Muscle of leg (tissue), 16 donors: ENCODE results near the gene RANGAP1. TPM values are rescaled to one million over a fixed set of nuclear protein-coding genes. Genes with fewer than 3 reads are reported as not detected.

ENCODE experiments used
- DNase-seq: peaks from one replicate; pipeline ENCODE4 v3.0.0; 2013
- H3K27ac ChIP-seq: one replicate; pipeline ENCODE4 v1.5.1; 2013; ENCODE audit warnings: mild to moderate bottlenecking, low read length, control low read depth
- H3K27me3 ChIP-seq: one replicate; pipeline ENCODE4 v1.6.1; 2013; ENCODE audit warnings: low read length; ENCODE audit not compliant: control insufficient read depth, insufficient read depth
- H3K36me3 ChIP-seq: one replicate; pipeline ENCODE4 v1.6.1; 2013; ENCODE audit warnings: low read length; ENCODE audit not compliant: control insufficient read depth, insufficient read depth
- H3K4me1 ChIP-seq: one replicate; pipeline ENCODE4 v1.6.1; 2013; ENCODE audit warnings: low read length; ENCODE audit not compliant: control insufficient read depth, insufficient read depth
- H3K4me3 ChIP-seq: one replicate; pipeline ENCODE4 v1.5.1; 2013; ENCODE audit warnings: low read length, control low read depth
- H3K9me3 ChIP-seq: replicated peaks from 2 replicates; pipeline ENCODE4 v1.6.1; 2013; ENCODE audit warnings: low read depth, low read length; ENCODE audit not compliant: control insufficient read depth
- WGBS: methylation state at CpG from one replicate; pipeline ENCODE4 v1.1.5; 2013; ENCODE audit warnings: missing lambda C conversion rate; ENCODE audit not compliant: insufficient coverage; 5-methylcytosine and 5-hydroxymethylcytosine counted together
- long read RNA-seq, 11 donors: transcript quantifications; one replicate each; lab custom pipeline, GENCODE V29; 2026
- polyA plus RNA-seq, 8 donors: library from polyadenylated mRNA; unstranded; fragments of 120-200 nt; gene quantifications; one replicate each; pipeline versions ENCODE4 v1.2.1 to v1.2.3, GENCODE V29; 2013; ENCODE audit warnings: inconsistent platforms in 1 of 8, low replicate concordance in 1 of 8; ENCODE audit not compliant: insufficient read length in 8 of 8, insufficient read depth in 1 of 8
- total RNA-seq: library from RNA; stranded (reverse); fragments of 120-200 nt; gene quantifications from one replicate; pipeline ENCODE4 v1.2.4, GENCODE V29; 2013

The RANGAP1 gene
- 12.7 TPM for total RNA-seq
- polyA plus RNA-seq, result 10 to 100 TPM; 27.4 to 39.4 (median 32.3) TPM
- long read RNA-seq, donor 1, result 0 reads
- long read RNA-seq, donor 2, result 0 reads
- long read RNA-seq, donor 3, partial matches to known transcripts, result 0 of 4 reads
- long read RNA-seq, donor 3, other reads (novel, unspliced or antisense), result 0 of 4 reads
- long read RNA-seq, donor 4, partial matches to known transcripts, result 0 of 1 reads
- long read RNA-seq, donor 4, other reads (novel, unspliced or antisense), result 0 of 1 reads
- long read RNA-seq, donor 5, transcript RANGAP1-201 (16 exons, 3,060 nt), result major isoform, 6 of 6 reads
- long read RNA-seq, donor 5, partial matches to known transcripts, result 0 of 6 reads
- long read RNA-seq, donor 5, other reads (novel, unspliced or antisense), result 0 of 6 reads
- long read RNA-seq, donor 6, transcript RANGAP1-201 (16 exons, 3,060 nt), result major isoform, 8 of 8 reads
- long read RNA-seq, donor 6, partial matches to known transcripts, result 0 of 8 reads
- long read RNA-seq, donor 6, other reads (novel, unspliced or antisense), result 0 of 8 reads
- long read RNA-seq, donor 7, partial matches to known transcripts, result 0 of 3 reads
- long read RNA-seq, donor 7, other reads (novel, unspliced or antisense), result 0 of 3 reads
- long read RNA-seq, donor 8, partial matches to known transcripts, result 0 of 1 reads
- long read RNA-seq, donor 8, other reads (novel, unspliced or antisense), result 0 of 1 reads
- long read RNA-seq, donor 9, partial matches to known transcripts, result 7 of 8 reads
- long read RNA-seq, donor 9, other reads (novel, unspliced or antisense), result 0 of 8 reads
- long read RNA-seq, donor 10, partial matches to known transcripts, result 0 of 3 reads
- long read RNA-seq, donor 10, other reads (novel, unspliced or antisense), result 0 of 3 reads
- long read RNA-seq, donor 11, partial matches to known transcripts, result 0 of 2 reads
- long read RNA-seq, donor 11, other reads (novel, unspliced or antisense), result 0 of 2 reads

- peak within 1 kb of the TSS; percentile 97 for H3K4me3 ChIP-seq
- H3K4me1 ChIP-seq, result peaks cover 9% of the 10 kb centered on the region
- H3K27ac ChIP-seq, result peak within 1 kb of the TSS; percentile 85
- peak; percentile 100 for DNase-seq
- no peaks in the 10 kb centered on the region for H3K9me3 ChIP-seq
- peaks cover 23% of the 10 kb centered on the region for H3K36me3 ChIP-seq
- H3K27me3 ChIP-seq, result no peaks in the 10 kb centered on the region
- under 1% methylated on average over 67 of the region's 77 CpGs for WGBS
Observed at GRCh38 chr22:41285820-41286638, at the start of gene RANGAP1. Gene RANGAP1, minus strand, starts transcription at chr22:41286187. Its CDS starts 5,143 bp downstream, at chr22:41281044.

GRCh38 chr22:41334951-41335635, 49.1 kb upstream of the RANGAP1 start:
- Histone ChIP-seq H3K4me1 (no peaks in the 10 kb centered on the region), H3K36me3 (peaks cover 69% of the 10 kb centered on the region), H3K9me3 (no peaks in the 10 kb centered on the region), H3K27ac (no peak overlapping the region), H3K4me3 (no peak overlapping the region), H3K27me3 (no peaks in the 10 kb centered on the region)
- WGBS, result 96% methylated on average over 8 of the region's 11 CpGs
- DNase-seq, result no peak

GRCh38 chr22:41334215-41334614, 48.2 kb upstream of the RANGAP1 start:
- Histone ChIP-seq H3K9me3 (no peaks in the 10 kb centered on the region), H3K4me3 (no peak overlapping the region), H3K4me1 (no peaks in the 10 kb centered on the region), H3K36me3 (peaks cover 71% of the 10 kb centered on the region), H3K27ac (no peak overlapping the region), H3K27me3 (no peaks in the 10 kb centered on the region)
- 93% methylated on average over 3 of the region's 3 CpGs for WGBS
- no peak for DNase-seq

GRCh38 chr22:41333806-41334205, 47.8 kb upstream of the RANGAP1 start:
- Histone ChIP-seq H3K27me3 (no peaks in the 10 kb centered on the region), H3K4me3 (no peak overlapping the region), H3K4me1 (no peaks in the 10 kb centered on the region), H3K27ac (no peak overlapping the region), H3K36me3 (peaks cover 72% of the 10 kb centered on the region), H3K9me3 (no peaks in the 10 kb centered on the region)
- 100% methylated on average over 3 of the region's 3 CpGs for WGBS
- no peak for DNase-seq

GRCh38 chr22:41332217-41332939, 46.4 kb upstream of the RANGAP1 start:
- H3K9me3 ChIP-seq, result no peaks in the 10 kb centered on the region
- H3K27ac ChIP-seq, result no peak overlapping the region
- no peaks in the 10 kb centered on the region for H3K27me3 ChIP-seq
- H3K36me3 ChIP-seq, result peaks cover 76% of the 10 kb centered on the region
- DNase-seq, result no peak
- H3K4me1 ChIP-seq, result peaks cover 1% of the 10 kb centered on the region
- H3K4me3 ChIP-seq, result no peak overlapping the region
- 85% methylated on average over 11 of the region's 15 CpGs for WGBS

- peaks cover 2% of the 10 kb centered on the region for H3K4me1 ChIP-seq
- H3K4me3 ChIP-seq, result no peak overlapping the region
- H3K27me3 ChIP-seq, result no peaks in the 10 kb centered on the region
- no peak overlapping the region for H3K27ac ChIP-seq
- WGBS, result 88% methylated on average over 4 of the region's 7 CpGs
- DNase-seq, result no peak
- H3K36me3 ChIP-seq, result peaks cover 85% of the 10 kb centered on the region
- no peaks in the 10 kb centered on the region for H3K9me3 ChIP-seq
Observed at GRCh38 chr22:41330169-41330568, 44.2 kb upstream of the RANGAP1 start.

- Histone ChIP-seq H3K4me3 (no peak overlapping the region), H3K27me3 (no peaks in the 10 kb centered on the region), H3K36me3 (peaks cover 82% of the 10 kb centered on the region), H3K4me1 (peaks cover 5% of the 10 kb centered on the region), H3K27ac (peak overlapping the region; percentile 51), H3K9me3 (no peaks in the 10 kb centered on the region)
- WGBS, result 89% methylated on average over 16 of the region's 16 CpGs
- peak; percentile 48 for DNase-seq
Observed at GRCh38 chr22:41327124-41327523, 41.1 kb upstream of the RANGAP1 start.

GRCh38 chr22:41324821-41325528, 39.0 kb upstream of the RANGAP1 start:
- DNase-seq, result peak; percentile 60
- Histone ChIP-seq H3K27me3 (no peaks in the 10 kb centered on the region), H3K4me1 (peaks cover 5% of the 10 kb centered on the region), H3K9me3 (no peaks in the 10 kb centered on the region), H3K36me3 (peaks cover 78% of the 10 kb centered on the region), H3K4me3 (no peak overlapping the region), H3K27ac (no peak overlapping the region)
- 67% methylated on average over 2 of the region's 5 CpGs for WGBS
